ENCODE measurements around the gene IDH3B. TPM values are rescaled to one million over a fixed set of nuclear protein-coding genes. Genes with fewer than 3 reads are reported as not detected.
"Not testable (repeated sequence)": the region's sequence is repeated elsewhere in the genome, so short reads cannot be mapped to it uniquely, and the experiment has no call there.

IDH3B gene
- polyA plus RNA-seq, 3 donors, result 128 to 137 (median 129) TPM

DNA sequence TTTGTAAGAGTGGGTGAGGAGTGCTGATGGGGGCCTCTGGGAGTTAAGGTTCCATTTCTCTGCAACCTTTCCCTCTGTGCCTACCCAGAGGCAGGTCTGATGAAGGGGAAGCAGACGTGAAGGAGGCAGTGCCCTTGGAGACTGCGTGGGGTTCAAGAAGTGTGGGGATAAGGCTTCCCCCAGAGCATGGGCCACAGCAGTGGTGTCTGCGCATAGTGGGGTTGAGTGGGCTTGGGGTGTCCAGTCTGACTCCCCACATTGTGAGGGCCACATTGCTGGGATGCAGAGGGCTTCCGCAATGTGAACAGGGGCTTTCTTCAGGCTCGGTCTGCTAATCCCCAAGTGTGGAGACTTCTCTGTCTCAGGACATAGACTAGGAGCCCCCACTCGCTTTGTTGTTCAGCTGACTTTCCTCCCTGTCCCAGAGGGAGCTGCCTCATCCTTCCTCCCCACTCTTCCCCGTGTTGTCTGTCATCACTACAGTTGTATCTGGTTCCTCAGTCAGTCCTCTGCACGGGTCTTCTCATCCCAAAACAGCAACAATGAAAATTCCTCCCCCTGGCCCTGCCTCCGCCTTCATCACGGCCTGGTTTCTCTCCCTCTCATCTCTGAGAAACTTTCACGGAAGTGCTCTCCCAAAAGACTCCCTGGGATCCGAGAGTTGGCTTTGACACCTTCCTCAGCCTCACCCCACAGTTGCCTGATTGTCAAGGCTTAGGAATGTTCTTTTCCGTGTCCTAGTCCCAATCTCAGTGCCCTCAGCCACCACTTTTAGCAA, 31.4 kb upstream of the IDH3B start:
- DNase-seq (ENCODE audit: low read depth in 3 of 3, low spot score in 2 of 3), result no peak

DNA sequence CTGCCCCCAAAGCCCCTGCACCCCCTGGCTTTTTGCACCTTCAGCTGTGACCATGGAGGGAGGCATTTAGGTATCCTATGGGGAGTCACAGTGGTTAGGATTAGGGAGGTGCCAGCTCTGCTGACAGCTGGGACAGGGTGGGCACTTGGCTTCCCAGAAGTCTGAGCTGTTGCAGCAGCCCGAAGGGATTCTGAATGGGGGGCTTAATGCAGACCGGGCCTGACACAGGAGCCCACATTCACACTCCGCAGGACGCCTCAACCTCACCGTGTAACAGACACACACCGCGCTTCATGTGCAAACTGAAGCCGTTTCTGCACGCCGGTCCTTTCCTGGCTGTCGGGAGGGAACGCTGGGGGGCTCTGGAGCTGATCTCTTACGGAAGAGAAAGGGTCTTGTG, 30.5 kb upstream of the IDH3B start:
- no peak for DNase-seq (ENCODE audit: low read depth in 3 of 3, low spot score in 2 of 3)

DNA sequence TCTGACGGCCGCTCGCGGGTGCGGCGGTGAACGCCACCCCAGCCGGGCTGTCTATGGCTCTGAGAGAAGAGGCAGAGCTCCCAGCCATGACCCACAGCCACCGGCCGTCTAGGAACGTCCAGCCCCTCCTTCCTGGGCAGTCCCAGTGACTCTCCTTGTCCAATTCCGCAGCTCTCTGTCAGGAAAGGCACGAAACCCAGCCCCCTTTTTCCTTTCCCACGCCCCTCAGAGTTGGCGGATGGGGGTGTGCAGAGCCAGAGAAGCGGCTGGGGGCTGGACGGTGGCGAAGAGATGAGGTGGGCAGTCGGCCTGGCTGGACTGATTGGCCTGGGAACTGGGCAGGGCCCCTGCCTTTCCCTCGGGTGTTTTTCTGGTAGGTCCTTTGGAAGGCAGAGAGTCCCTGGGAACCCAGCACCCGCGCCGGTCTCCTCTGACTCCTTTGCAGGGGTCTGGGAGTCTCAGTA, 30.0 kb upstream of the IDH3B start:
- no peak for DNase-seq (ENCODE audit: low read depth in 3 of 3, low spot score in 2 of 3)

DNA sequence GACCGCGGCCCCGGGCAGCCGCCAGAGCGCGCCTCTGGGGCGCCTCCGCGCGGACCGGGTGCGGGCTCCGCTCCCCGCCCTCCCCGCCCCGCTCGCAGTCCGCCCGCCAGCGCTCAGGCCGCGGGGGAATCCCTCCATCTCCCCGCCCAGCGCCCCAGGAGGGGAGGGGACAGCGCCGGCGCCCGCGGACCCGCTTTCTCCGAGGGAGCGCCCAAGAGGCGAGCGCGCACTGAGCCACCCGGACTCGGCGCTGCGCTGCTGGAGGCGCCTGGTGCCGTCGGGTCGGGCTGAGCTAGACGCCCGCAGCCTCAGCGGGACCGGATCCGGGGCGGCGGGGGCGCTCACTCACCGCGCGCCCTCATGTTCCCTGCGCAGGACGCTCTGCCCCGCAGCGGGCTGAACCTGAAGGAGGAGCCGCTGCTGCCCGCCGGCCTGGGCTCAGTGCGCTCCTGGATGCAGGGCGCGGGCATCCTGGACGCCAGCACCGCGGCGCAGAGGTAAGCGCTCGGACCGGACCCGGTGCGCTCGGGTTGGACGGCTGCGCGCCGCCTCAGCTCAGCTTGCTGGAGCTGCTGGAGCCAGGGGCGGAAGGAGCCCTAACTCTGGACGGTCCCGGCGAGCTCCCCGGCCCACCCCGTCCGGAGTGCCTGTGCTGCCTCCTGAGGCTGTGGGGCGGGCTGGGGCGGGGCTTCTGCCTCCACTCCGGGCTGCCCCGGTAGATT, 29.4 kb upstream of the IDH3B start:
- peak in 1 of 3 donors; percentile 21 for DNase-seq (ENCODE audit: low read depth in 3 of 3, low spot score in 2 of 3)

DNA sequence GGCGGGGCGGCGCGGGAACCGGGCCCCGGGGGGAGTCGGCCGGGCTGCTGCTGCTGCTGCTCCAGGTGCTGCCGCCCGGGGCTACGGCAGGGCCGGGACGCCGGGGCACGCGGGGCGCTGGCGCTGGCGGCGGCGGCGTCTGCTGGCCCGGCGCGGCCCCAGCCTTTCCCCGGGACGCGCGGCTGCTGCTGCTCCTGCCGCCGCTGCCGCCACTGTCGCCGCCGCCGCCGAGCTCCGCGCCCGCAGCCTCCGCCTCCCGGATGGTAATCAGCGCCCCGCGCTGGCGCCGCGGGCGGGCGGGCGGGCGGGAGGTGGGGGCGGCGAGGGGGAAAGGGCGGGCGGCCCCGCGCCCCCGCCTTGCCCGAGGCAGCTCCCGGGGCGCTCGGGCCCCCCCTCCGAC, 28.9 kb upstream of the IDH3B start:
- DNase-seq (ENCODE audit: low read depth in 3 of 3, low spot score in 2 of 3), result no peak

DNA sequence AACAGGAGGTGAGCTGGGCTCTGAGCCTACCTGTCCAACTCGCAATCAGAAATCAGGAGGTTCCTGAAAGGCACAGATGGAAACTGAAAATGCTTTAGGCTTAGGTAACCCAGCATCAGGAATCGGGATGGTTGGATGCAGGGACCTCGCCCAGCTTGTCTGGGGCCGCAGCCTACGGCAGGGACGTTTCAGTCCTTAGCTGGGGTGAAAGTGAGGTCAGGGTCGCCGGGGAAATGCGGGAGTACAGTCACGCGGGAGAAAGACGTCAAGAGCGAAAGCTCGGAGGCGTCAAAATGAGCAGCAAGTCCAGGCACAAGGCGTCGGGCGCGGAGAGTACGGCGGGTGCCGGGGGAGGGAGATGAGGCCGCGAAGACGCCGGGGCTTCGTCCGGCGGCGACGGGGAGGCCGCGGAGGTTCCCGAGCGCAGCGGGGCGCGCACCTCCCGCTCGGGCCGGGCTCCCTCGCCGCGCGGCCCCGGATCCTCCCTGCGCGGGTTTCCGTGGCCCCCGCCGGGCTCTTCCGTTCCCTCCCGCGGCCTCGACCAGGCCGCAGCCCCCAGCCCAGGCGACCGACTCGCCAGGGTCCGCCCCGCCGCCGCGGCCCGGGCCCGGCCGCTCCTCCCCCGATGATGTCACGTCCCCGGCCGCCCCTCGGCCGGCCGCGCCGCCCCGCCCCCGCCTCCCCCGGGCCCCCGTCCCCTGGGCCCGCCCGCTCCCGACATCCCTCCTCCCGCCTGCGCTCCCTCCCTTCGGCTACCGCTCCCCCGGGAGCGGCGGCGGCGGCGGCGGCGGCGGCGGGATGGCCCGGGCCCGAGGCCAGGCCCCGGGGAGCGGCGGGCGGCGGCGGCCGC, 28.2 kb upstream of the IDH3B start, which contains the start of gene EBF4:
Gene EBF4, plus strand, starts transcription at position 745 of the 850 bp plus-strand sequence. CDS start 866 bp downstream, outside the sequence.
- peak in 1 of 3 donors; percentile 29 for DNase-seq (ENCODE audit: low read depth in 3 of 3, low spot score in 2 of 3)

DNA sequence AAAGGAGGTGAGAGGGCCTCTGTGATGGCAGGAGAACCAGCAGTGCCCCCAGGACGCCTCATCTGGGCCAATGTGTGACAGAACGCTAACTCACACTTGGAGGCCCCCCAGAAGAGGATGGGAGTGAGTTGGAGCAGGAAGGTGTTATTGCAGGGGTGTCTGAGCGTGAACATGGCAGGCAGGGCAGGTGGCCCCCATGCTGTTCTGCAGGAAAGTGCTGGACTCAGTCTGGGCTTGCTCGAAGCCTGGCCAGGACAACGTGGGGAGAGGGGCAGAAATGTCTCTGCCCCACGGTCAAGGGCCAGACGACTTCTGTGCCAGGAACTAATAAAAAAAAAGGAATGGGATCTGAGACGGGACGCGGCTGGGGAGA, 27.6 kb upstream of the IDH3B start:
- DNase-seq (ENCODE audit: low read depth in 3 of 3, low spot score in 2 of 3), result no peak

DNA sequence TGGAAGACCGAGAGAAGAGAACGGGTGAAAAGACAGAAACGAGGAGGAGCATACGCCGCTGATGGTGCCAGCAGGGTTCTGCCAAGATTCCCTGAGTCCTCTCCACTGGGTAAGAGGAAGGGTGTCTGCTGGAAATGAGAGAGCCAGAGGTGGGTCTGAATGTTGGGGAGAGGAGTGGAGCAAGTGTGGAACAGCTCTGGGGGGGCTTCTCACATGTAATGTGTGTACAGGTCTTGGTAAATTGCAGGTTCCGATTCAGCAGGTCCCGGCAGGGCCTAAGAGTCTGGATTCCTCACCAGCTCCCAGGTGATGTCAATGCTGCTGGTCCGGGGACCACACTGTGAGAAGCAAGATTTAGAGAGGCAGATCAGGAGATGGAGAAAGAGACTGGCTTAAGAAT, 27.1 kb upstream of the IDH3B start:
- DNase-seq (ENCODE audit: low read depth in 3 of 3, low spot score in 2 of 3), result no peak

DNA sequence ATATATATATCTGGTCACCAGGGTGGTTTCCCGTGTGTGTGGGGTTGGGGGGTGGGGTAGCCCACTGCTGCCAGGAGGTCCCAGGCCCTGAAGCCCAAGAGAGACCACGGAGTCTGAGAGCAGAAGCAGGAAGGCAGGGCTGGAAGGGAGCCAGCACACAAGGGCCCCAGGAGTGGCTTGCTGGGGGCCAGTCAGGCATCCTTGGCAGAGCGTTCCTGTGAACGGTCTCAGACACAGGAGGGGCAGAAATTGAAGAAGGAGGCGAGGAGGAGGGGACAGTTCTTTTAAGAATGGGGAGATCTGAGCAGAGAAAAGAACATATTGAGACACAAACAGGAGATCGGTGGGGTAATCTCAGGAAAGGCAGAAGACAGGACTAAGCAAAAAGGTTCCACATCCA, 26.7 kb upstream of the IDH3B start:
- no peak for DNase-seq (ENCODE audit: low read depth in 3 of 3, low spot score in 2 of 3)

DNA sequence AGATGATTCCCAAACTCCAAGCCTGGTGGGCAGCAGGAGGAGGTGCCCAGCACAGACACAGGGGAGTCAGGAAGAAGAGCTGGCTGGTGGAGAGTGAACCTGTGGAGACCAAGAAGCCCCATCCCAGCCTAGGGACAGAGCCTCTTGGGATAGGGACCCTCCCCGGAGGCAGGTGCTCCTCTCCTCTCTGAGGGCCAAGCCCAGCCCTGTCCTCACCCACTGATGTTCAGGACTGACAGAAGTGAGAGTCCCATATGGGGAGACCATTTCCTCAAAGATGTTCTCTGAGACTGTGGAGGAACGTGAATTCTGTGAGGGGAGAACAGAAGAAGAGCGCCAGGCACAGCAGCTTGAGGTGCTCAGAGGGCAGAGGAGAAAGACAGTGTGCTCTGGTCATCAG, 26.2 kb upstream of the IDH3B start:
- no peak for DNase-seq (ENCODE audit: low read depth in 3 of 3, low spot score in 2 of 3)

DNA sequence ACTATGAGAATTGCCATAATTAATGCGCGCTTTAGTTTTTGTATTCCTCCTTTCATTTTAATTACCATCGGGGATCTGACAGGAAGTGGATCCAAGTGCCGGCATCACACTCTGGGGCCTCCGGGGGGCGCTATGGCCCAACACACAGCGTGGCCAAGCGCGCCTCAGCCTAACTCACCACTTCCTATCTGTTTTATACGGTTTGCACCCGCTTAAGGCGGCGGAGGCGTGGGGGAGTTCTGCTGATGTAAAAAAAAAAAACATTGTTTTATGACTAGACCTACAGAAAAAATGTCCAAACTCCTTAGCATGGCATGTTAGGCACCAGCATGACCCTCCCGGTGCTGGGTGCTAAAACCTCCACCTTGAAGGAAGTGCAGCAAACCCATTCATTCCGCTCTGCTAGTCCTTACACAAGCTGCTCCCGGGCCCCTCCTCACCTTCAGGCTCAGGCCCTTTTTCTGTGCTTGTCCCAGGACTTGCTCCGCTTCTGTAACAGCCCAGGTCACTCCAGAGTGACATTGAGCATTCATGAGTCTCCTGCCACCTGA, 24.1 kb upstream of the IDH3B start:
- peak in 1 of 3 donors; percentile 30 for DNase-seq (ENCODE audit: low read depth in 3 of 3, low spot score in 2 of 3)

DNA sequence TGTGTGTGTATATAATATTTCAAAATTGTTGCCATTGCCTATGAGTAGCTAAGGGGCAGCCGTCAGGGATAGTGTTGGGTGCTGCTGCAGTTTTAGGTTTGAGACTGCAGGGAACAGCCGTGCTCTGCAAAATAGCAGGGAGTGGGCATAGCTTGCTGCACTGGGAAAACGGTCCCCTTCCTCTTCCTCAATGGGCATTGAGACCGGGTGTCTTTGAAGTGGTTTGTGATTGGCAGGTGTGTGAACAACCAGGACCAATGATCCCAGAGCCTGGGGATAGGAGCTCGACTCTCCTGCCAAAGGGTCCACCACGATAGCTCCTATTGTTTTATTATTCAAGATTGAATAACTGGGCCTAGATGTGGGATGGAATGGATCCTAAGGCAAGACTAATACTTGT, 23.5 kb upstream of the IDH3B start:
- DNase-seq (ENCODE audit: low read depth in 3 of 3, low spot score in 2 of 3), result no peak

DNA sequence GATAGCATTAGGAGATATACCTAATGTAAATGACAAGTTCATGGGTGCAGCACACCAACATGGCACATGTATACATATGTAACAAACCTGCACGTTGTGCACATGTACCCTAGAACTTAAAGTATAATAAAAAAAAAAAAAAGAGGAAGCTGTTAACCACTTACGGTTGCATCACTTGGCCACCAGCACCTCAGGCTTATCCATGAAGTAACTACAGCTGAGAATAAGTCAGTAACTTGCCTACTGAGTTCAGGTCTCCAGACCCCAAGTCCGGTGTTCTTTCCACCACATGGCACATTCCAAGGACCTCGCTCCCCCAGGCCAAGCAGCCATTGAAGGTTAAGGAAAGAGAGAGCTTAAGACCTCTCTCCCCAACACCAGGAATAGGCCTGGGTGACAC, 20.8 kb upstream of the IDH3B start:
- DNase-seq (ENCODE audit: low read depth in 3 of 3, low spot score in 2 of 3), result not testable (repeated sequence)

DNA sequence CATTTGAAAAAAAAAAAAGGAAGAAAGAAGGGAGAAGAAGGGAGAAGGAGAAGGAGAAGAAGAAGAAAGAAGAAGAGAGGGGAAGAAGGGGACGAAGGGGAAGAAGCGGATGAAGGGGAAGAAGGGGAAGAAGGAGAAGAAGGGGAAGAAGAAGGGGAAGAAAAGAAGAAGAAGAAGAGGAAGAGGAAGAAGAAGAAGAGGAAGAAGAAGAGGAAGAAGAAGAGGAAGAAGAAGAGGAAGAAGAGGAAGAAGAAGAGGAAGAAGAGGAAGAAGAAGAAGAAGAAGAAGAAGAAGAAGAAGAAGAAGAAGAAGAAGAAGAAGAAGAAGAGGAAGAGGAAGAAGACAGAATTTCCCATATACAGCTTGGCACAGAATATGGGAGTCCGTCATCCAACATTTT, 18.0 kb upstream of the IDH3B start:
- DNase-seq (ENCODE audit: low read depth in 3 of 3, low spot score in 2 of 3), result not testable (repeated sequence)

DNA sequence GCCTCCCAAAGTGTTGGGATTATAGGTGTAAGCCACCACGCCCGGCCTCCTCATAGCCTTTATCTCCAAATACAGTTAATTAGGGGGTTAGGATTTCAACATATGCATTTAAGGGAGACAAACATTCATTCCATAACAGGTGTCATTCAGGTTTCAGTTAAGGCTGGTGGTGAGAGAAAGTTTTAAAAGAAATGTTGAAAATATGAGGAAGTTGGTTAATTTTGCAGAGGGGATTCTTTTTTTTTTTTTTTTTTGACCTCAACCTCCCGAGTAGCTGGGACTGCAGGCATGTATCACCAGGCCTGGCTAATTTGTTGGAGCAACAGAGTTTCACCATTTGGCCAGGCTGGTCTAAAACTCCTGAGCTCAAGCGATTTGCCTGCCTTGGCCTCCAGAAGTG, 16.0 kb upstream of the IDH3B start:
- DNase-seq (ENCODE audit: low read depth in 3 of 3, low spot score in 2 of 3), result no peak

DNA sequence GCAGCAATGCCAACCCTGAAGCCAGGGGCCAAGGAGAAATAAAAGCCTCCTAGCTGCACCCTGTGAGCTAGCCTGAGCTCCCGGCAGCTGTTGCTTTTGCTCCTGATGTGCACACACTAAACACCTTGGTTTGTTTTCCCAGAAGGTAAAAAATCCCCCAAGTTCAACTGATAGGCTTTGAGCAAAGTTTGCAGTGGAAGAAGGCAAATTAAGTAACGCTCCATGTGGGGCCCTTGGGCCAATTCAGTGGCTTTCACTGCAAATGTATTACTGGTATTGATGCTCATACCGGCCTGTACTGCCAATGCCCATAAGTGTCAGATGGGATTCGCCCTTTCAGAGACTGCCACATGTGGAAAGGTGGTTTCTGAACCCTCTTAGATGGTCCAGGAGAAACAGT, 9.4 kb upstream of the IDH3B start:
- DNase-seq (ENCODE audit: low read depth in 3 of 3, low spot score in 2 of 3), result no peak

DNA sequence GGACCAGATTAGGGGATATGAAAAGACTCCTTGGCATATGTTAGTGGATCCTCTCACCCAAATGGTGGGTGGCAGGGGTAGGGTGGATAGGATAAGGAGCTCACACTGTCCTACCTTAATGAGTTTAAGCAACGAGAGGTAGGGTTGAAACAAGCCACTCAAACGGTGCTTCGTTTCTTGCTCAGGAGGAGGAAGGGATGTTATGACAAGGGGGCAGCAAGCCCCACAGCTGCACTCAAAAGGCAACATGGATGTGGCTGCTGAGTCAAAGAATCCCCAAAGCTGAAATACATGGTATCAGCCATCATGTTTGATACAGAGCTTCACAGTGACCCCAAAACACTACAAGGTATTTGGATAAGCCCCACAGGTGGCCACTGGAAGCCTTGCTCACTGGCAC, 8.4 kb upstream of the IDH3B start:
- no peak for DNase-seq (ENCODE audit: low read depth in 3 of 3, low spot score in 2 of 3)

DNA sequence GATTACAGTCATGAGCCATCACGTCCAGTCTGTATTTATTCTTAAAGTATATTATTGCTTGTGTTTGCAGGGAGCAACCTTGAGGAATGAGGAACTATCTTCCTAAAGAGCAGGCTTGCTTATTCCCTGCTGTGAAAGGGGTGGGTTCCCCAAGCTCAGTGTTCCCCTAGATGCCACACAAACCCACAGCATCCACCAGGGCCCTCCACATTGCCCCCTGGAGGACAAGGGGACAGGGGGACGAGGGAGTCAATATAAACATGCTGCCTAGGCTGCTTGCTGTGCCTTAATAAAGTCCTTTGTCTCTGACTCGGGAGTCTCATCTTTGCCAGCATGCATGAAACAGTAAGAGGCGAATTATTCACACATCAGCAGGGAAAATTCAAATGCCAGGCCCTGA, 8.0 kb upstream of the IDH3B start:
- no peak for DNase-seq (ENCODE audit: low read depth in 3 of 3, low spot score in 2 of 3)

DNA sequence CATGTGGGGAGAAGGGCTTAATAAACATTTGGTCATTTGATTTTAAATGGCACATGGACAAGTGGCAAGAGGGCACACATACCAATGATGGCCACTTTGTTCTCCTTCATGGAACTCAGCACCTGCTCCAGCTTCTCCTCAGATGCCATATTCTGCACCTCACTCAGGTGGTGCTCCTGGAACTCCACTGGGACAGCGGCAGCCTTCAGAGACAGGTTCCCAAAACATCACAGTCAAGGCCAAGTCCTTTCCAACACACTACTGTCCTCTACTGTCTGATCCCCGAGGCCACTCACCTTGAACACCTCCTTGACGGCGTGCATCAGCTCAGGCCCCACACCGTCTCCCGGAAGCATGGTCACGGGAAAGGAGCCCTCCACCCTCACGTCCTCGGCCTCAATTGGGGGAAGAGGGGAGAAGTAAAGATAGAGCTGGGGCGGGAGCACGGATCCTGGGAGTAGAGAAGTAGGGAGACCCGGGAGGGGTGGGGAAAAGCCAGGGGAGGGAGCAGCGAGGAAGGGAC, 591 bp downstream of the IDH3B start:
- DNase-seq (ENCODE audit: low read depth in 3 of 3, low spot score in 2 of 3), result no peak

DNA sequence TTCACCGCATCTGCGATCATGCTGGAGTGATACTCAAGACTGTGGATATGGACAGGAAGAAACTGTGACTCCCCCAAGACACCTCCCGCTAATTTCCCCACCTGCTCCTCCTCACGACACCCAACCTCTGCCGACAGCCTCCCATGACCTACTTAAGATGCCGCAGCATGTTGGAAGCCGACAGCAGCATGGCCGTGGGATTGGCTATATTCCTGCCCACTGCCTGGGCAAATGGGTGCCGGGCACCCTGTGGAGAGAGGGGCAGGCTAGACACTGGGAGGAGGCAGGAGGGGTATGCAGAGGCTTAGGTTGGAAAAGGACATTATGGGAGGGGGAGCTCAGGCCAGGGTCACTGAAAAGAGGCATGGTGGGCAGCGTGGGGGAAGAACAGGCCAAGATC, 4.5 kb downstream of the IDH3B start:
- DNase-seq (ENCODE audit: low read depth in 3 of 3, low spot score in 2 of 3), result no peak

Measured in right renal cortex interstitium (tissue), 3 donors.